ENCODE measurements around the gene RNF123.
"Not testable (repeated sequence)": the region's sequence is repeated elsewhere in the genome, so short reads cannot be mapped to it uniquely, and the experiment has no call there.

Gene RNF123

GRCh38 chr3:49738067-49738713 lies 48.8 kb downstream of the RNF123 start:
- Histone ChIP-seq H3K4me1 (ENCODE audit: control insufficient read depth in 1 of 2, insufficient read depth in 2 of 2, low read length in 2 of 2) (no peaks in the 10 kb centered on the region), H3K9me3 (ENCODE audit: control insufficient read depth in 1 of 2, low read length in 2 of 2) (no peaks in the 10 kb centered on the region), H3K27ac (ENCODE audit: low read depth, low read length) (no peak overlapping the region), H3K27me3 (ENCODE audit: control insufficient read depth in 1 of 2, insufficient read depth in 2 of 2, low read length in 2 of 2) (no peaks in the 10 kb centered on the region), H3K36me3 (ENCODE audit: control insufficient read depth in 1 of 2, insufficient read depth in 2 of 2, low read length in 2 of 2) (peaks cover 21 to 50% of the 10 kb centered on the region in 2 donors), H3K9ac (ENCODE audit: low read depth in 1 of 2, low read length in 2 of 2) (no peak overlapping the region), H3K4me3 (ENCODE audit: low read depth in 1 of 2, low read length in 2 of 2) (no peak overlapping the region)

GRCh38 chr3:49740427-49740826 lies 51.1 kb downstream of the RNF123 start:
- H3K27ac ChIP-seq (ENCODE audit: low read depth, low read length) = no peak overlapping the region
- peaks cover 16 to 46% of the 10 kb centered on the region in 2 donors for H3K36me3 ChIP-seq (ENCODE audit: control insufficient read depth in 1 of 2, insufficient read depth in 2 of 2, low read length in 2 of 2)
- H3K27me3 ChIP-seq (ENCODE audit: control insufficient read depth in 1 of 2, insufficient read depth in 2 of 2, low read length in 2 of 2) = no peaks in the 10 kb centered on the region
- H3K4me3 ChIP-seq (ENCODE audit: low read depth in 1 of 2, low read length in 2 of 2) = no peak overlapping the region
- H3K9ac ChIP-seq (ENCODE audit: low read depth in 1 of 2, low read length in 2 of 2) = no peak overlapping the region
- H3K4me1 ChIP-seq (ENCODE audit: control insufficient read depth in 1 of 2, insufficient read depth in 2 of 2, low read length in 2 of 2) = no peaks in the 10 kb centered on the region
- H3K9me3 ChIP-seq (ENCODE audit: control insufficient read depth in 1 of 2, low read length in 2 of 2) = no peaks in the 10 kb centered on the region

- Histone ChIP-seq H3K9me3 (ENCODE audit: control insufficient read depth in 1 of 2, low read length in 2 of 2) (no peaks in the 10 kb centered on the region), H3K36me3 (ENCODE audit: control insufficient read depth in 1 of 2, insufficient read depth in 2 of 2, low read length in 2 of 2) (peaks cover 6 to 26% of the 10 kb centered on the region in 2 donors), H3K4me1 (ENCODE audit: control insufficient read depth in 1 of 2, insufficient read depth in 2 of 2, low read length in 2 of 2) (no peaks in the 10 kb centered on the region), H3K27ac (ENCODE audit: low read depth, low read length) (no peak overlapping the region), H3K4me3 (ENCODE audit: low read depth in 1 of 2, low read length in 2 of 2) (no peak overlapping the region), H3K27me3 (ENCODE audit: control insufficient read depth in 1 of 2, insufficient read depth in 2 of 2, low read length in 2 of 2) (no peaks in the 10 kb centered on the region), H3K9ac (ENCODE audit: low read depth in 1 of 2, low read length in 2 of 2) (no peak overlapping the region)
These were observed 56.6 kb downstream of the RNF123 start for GRCh38 chr3:49745986-49746385.

GRCh38 chr3:49747792-49748480 lies 58.6 kb downstream of the RNF123 start:
- H3K27me3 ChIP-seq (ENCODE audit: control insufficient read depth in 1 of 2, insufficient read depth in 2 of 2, low read length in 2 of 2) = no peaks in the 10 kb centered on the region
- peaks cover 6 to 24% of the 10 kb centered on the region in 2 donors for H3K36me3 ChIP-seq (ENCODE audit: control insufficient read depth in 1 of 2, insufficient read depth in 2 of 2, low read length in 2 of 2)
- H3K9me3 ChIP-seq (ENCODE audit: control insufficient read depth in 1 of 2, low read length in 2 of 2) = no peaks in the 10 kb centered on the region

DNA sequence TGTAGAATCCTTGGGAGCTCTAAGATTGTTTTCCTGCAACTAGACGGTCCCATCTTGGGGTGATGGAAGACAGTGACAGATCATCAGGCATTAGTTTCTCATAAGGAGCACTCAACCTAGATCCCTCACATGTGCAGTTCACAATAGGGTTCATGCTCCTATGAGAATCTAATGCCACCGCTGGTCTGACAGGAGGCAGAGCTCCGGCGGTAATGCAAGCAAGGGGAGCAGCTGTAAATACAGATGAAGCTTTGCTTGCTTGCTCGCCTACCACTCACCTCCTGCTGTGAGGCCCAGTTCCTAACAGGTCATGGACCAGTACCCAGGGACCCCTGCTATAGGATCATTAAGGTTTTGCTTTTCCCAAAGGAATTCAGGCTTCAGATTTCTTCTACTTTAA lies 59.5 kb downstream of the RNF123 start:
- not testable (repeated sequence) for H3K4me3 ChIP-seq (ENCODE audit: low read depth in 1 of 2, low read length in 2 of 2); H3K4me1 ChIP-seq (ENCODE audit: control insufficient read depth in 1 of 2, insufficient read depth in 2 of 2, low read length in 2 of 2); H3K9ac ChIP-seq (ENCODE audit: low read depth in 1 of 2, low read length in 2 of 2); H3K9me3 ChIP-seq (ENCODE audit: control insufficient read depth in 1 of 2, low read length in 2 of 2); H3K27me3 ChIP-seq (ENCODE audit: control insufficient read depth in 1 of 2, insufficient read depth in 2 of 2, low read length in 2 of 2); H3K27ac ChIP-seq (ENCODE audit: low read depth, low read length)
- H3K36me3 ChIP-seq (ENCODE audit: control insufficient read depth in 1 of 2, insufficient read depth in 2 of 2, low read length in 2 of 2) = peaks cover 6 to 22% of the 10 kb centered on the region in 2 donors

More at GRCh38 chr3:49747792-49748480, 58.6 kb downstream of the RNF123 start:
- Histone ChIP-seq H3K4me1 (ENCODE audit: control insufficient read depth in 1 of 2, insufficient read depth in 2 of 2, low read length in 2 of 2) (no peaks in the 10 kb centered on the region), H3K4me3 (ENCODE audit: low read depth in 1 of 2, low read length in 2 of 2) (no peak overlapping the region), H3K27ac (ENCODE audit: low read depth, low read length) (no peak overlapping the region), H3K9ac (ENCODE audit: low read depth in 1 of 2, low read length in 2 of 2) (no peak overlapping the region)

- Histone ChIP-seq H3K27ac (ENCODE audit: low read depth, low read length) (no peak overlapping the region), H3K4me3 (ENCODE audit: low read depth in 1 of 2, low read length in 2 of 2) (no peak overlapping the region), H3K9ac (ENCODE audit: low read depth in 1 of 2, low read length in 2 of 2) (no peak overlapping the region), H3K4me1 (ENCODE audit: control insufficient read depth in 1 of 2, insufficient read depth in 2 of 2, low read length in 2 of 2) (no peaks in the 10 kb centered on the region), H3K36me3 (ENCODE audit: control insufficient read depth in 1 of 2, insufficient read depth in 2 of 2, low read length in 2 of 2) (peaks cover 6 to 17% of the 10 kb centered on the region in 2 donors), H3K9me3 (ENCODE audit: control insufficient read depth in 1 of 2, low read length in 2 of 2) (no peaks in the 10 kb centered on the region), H3K27me3 (ENCODE audit: control insufficient read depth in 1 of 2, insufficient read depth in 2 of 2, low read length in 2 of 2) (no peaks in the 10 kb centered on the region)
These were observed 60.7 kb downstream of the RNF123 start for GRCh38 chr3:49750056-49750455.

DNA sequence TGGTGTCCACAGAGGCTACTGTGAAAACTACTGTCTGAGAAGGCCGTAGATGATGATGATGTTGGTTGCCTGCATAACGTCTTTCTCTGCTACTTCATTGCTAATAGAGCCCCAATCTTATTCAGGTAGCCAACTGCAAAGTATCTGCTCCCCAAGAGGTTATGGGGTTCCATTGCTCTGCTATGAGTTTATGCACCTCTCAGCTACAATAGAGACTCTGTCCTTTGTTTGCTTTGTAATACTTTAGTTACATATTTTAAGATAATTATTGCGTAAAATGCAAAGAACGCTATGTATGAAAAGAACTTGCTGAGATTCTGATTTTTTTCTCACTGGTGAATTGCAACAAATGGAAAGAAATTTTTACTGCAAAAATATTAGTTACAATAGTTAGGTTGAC lies 62.1 kb downstream of the RNF123 start:
- H3K9ac ChIP-seq (ENCODE audit: low read depth in 1 of 2, low read length in 2 of 2) = no peak overlapping the region
- H3K27me3 ChIP-seq (ENCODE audit: control insufficient read depth in 1 of 2, insufficient read depth in 2 of 2, low read length in 2 of 2) = no peaks in the 10 kb centered on the region
- H3K27ac ChIP-seq (ENCODE audit: low read depth, low read length) = no peak overlapping the region
- H3K4me1 ChIP-seq (ENCODE audit: control insufficient read depth in 1 of 2, insufficient read depth in 2 of 2, low read length in 2 of 2) = no peaks in the 10 kb centered on the region
- H3K4me3 ChIP-seq (ENCODE audit: low read depth in 1 of 2, low read length in 2 of 2) = no peak overlapping the region
- no peaks in the 10 kb centered on the region for H3K9me3 ChIP-seq (ENCODE audit: control insufficient read depth in 1 of 2, low read length in 2 of 2)
- peaks cover 6 to 16% of the 10 kb centered on the region in 2 donors for H3K36me3 ChIP-seq (ENCODE audit: control insufficient read depth in 1 of 2, insufficient read depth in 2 of 2, low read length in 2 of 2)

- Histone ChIP-seq H3K9ac (ENCODE audit: low read depth in 1 of 2, low read length in 2 of 2) (no peak overlapping the region), H3K27me3 (ENCODE audit: control insufficient read depth in 1 of 2, insufficient read depth in 2 of 2, low read length in 2 of 2) (no peaks in the 10 kb centered on the region), H3K27ac (ENCODE audit: low read depth, low read length) (no peak overlapping the region), H3K36me3 (ENCODE audit: control insufficient read depth in 1 of 2, insufficient read depth in 2 of 2, low read length in 2 of 2) (peaks cover 0 to 4% of the 10 kb centered on the region in 2 donors), H3K9me3 (ENCODE audit: control insufficient read depth in 1 of 2, low read length in 2 of 2) (no peaks in the 10 kb centered on the region), H3K4me1 (ENCODE audit: control insufficient read depth in 1 of 2, insufficient read depth in 2 of 2, low read length in 2 of 2) (peaks cover 0 to under 1% of the 10 kb centered on the region in 2 donors), H3K4me3 (ENCODE audit: low read depth in 1 of 2, low read length in 2 of 2) (no peak overlapping the region)
These were observed 65.2 kb downstream of the RNF123 start for GRCh38 chr3:49754536-49754935.

- Histone ChIP-seq H3K9ac (ENCODE audit: low read depth in 1 of 2, low read length in 2 of 2) (no peak overlapping the region), H3K36me3 (ENCODE audit: control insufficient read depth in 1 of 2, insufficient read depth in 2 of 2, low read length in 2 of 2) (no peaks in the 10 kb centered on the region), H3K4me3 (ENCODE audit: low read depth in 1 of 2, low read length in 2 of 2) (no peak overlapping the region), H3K27me3 (ENCODE audit: control insufficient read depth in 1 of 2, insufficient read depth in 2 of 2, low read length in 2 of 2) (no peaks in the 10 kb centered on the region), H3K4me1 (ENCODE audit: control insufficient read depth in 1 of 2, insufficient read depth in 2 of 2, low read length in 2 of 2) (peaks cover 0 to 2% of the 10 kb centered on the region in 2 donors), H3K27ac (ENCODE audit: low read depth, low read length) (no peak overlapping the region), H3K9me3 (ENCODE audit: control insufficient read depth in 1 of 2, low read length in 2 of 2) (no peaks in the 10 kb centered on the region)
These were observed 66.7 kb downstream of the RNF123 start for GRCh38 chr3:49756036-49756435.

DNA sequence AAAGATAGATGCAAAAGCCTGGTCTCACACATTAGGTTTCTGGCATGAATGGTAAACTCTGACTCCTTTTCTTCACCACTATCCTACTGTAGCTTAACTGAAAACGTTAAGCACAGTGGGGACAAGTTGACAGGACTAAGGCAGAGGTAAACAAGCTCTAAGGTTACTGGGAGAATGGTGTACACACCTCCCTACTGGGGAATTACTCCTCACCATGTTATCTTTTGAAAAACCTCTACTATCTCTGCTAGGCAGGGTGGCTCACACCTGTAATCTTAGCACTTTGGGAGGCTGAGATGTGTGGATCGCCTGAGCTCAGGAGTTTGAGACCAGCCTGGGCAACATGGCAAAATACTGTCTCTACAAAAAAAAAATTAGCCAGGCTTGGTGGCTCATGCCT lies 67.8 kb downstream of the RNF123 start:
- H3K27me3 ChIP-seq (ENCODE audit: control insufficient read depth in 1 of 2, insufficient read depth in 2 of 2, low read length in 2 of 2) = no peaks in the 10 kb centered on the region
- H3K27ac ChIP-seq (ENCODE audit: low read depth, low read length) = no peak overlapping the region
- H3K36me3 ChIP-seq (ENCODE audit: control insufficient read depth in 1 of 2, insufficient read depth in 2 of 2, low read length in 2 of 2) = no peaks in the 10 kb centered on the region
- no peak overlapping the region for H3K9ac ChIP-seq (ENCODE audit: low read depth in 1 of 2, low read length in 2 of 2)
- H3K4me3 ChIP-seq (ENCODE audit: low read depth in 1 of 2, low read length in 2 of 2) = no peak overlapping the region
- no peaks in the 10 kb centered on the region for H3K9me3 ChIP-seq (ENCODE audit: control insufficient read depth in 1 of 2, low read length in 2 of 2)
- peaks cover 0 to 2% of the 10 kb centered on the region in 2 donors for H3K4me1 ChIP-seq (ENCODE audit: control insufficient read depth in 1 of 2, insufficient read depth in 2 of 2, low read length in 2 of 2)

Data from duodenal mucosa (tissue), 2 donors.